Suprapubic skin (tissue), 4 donors: ENCODE results near the gene ZNF154. TPM values are rescaled to one million over a fixed set of nuclear protein-coding genes. Genes with fewer than 3 reads are reported as not detected.

ENCODE experiments used
- DNase-seq, 2 donors: peaks; one replicate each; pipeline ENCODE4 v3.0.0-alpha.2; 2019; ENCODE audit warnings: low spot score in 2 of 2
- H3K27ac ChIP-seq: fragments of 200-600 bp; sonication (generic); one replicate; pipeline ENCODE4 v1.5.1; 2019
- H3K27me3 ChIP-seq: fragments of 200-600 bp; sonication (generic); one replicate; pipeline ENCODE4 v1.5.1; 2019
- H3K36me3 ChIP-seq: fragments of 200-600 bp; sonication (generic); one replicate; pipeline ENCODE4 v1.5.1; 2019
- H3K4me1 ChIP-seq: fragments of 200-600 bp; sonication (generic); one replicate; pipeline ENCODE4 v1.5.1; 2019
- H3K4me3 ChIP-seq: fragments of 200-600 bp; sonication (generic); one replicate; pipeline ENCODE4 v1.5.1; 2019; ENCODE audit warnings: mild to moderate bottlenecking
- H3K9me3 ChIP-seq: fragments of 200-600 bp; sonication (generic); one replicate; pipeline ENCODE4 v1.5.1; 2019
- EP300 ChIP-seq: sonication (generic); formaldehyde crosslinking; IDR thresholded peaks from one replicate; pipeline ENCODE4 v1.6.1; 2017; ENCODE audit warnings: antibody characterized with exemption
- POLR2A ChIP-seq, 2 donors: fragments of 450-650 bp; IDR thresholded peaks; one replicate each; pipeline ENCODE4 v1.6.1; 2017; ENCODE audit warnings: antibody characterized with exemption in 2 of 2, mild to moderate bottlenecking in 2 of 2, moderate library complexity in 2 of 2
- POLR2AphosphoS5 ChIP-seq, 3 donors: sonication (generic); formaldehyde crosslinking; IDR thresholded peaks; one replicate each; pipeline ENCODE4 v1.6.1; 2017; ENCODE audit warnings: antibody characterized with exemption in 3 of 3
- WGBS: methylation state at CpG from one replicate; pipeline ENCODE4 v1.1.5; 2018; 5-methylcytosine and 5-hydroxymethylcytosine counted together
- total RNA-seq, 4 donors: library from RNA; depleted of rRNA; stranded (reverse); fragments of >200 nt; gene quantifications; one replicate each; pipeline ENCODE4 v1.1.0, GENCODE V29; 2016
- TF ChIP-seq, protein P1 (sequence below), 2 donors: fragments of 200-600 bp in 1 of 2; fragments of 450-650 bp in 1 of 2; sonication (generic) in 1 of 2; IDR thresholded peaks; one replicate each; pipeline ENCODE4 v1.5.1; 2016 to 2019; ENCODE audit warnings: antibody characterized with exemption in 2 of 2, mild to moderate bottlenecking in 1 of 2, moderate library complexity in 1 of 2

ZNF154 gene
- total RNA-seq, 4 donors from 2014 or later: 0.13 to 1.3 (median 1.3) TPM; not detected in 1

DNA sequence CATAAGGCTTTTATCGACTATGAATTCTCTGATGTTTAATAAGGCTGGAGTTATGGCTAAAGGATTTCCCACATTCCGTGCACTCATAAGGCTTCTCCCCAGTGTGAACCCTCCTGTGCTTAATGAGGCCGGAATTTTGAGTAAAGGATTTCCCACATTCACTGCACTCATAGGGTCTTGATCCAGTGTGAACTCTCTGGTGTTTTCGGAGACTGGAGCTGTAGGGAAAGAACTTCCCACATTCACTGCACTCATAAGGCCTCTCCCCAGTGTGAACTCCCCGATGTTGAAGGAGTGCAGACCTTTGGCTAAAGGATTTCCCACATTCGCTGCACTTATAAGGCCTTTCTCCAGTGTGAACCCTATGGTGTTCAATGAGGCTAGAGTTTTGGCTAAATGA, 7.4 kb downstream of the ZNF154 start:
- TF ChIP-seq POLR2AphosphoS5 (IDR thresholded peaks at IDR 0.05) (no peak), POLR2A (IDR thresholded peaks at IDR 0.05) (no peak), EP300 (no peak)
- TF ChIP-seq, protein P1, sequence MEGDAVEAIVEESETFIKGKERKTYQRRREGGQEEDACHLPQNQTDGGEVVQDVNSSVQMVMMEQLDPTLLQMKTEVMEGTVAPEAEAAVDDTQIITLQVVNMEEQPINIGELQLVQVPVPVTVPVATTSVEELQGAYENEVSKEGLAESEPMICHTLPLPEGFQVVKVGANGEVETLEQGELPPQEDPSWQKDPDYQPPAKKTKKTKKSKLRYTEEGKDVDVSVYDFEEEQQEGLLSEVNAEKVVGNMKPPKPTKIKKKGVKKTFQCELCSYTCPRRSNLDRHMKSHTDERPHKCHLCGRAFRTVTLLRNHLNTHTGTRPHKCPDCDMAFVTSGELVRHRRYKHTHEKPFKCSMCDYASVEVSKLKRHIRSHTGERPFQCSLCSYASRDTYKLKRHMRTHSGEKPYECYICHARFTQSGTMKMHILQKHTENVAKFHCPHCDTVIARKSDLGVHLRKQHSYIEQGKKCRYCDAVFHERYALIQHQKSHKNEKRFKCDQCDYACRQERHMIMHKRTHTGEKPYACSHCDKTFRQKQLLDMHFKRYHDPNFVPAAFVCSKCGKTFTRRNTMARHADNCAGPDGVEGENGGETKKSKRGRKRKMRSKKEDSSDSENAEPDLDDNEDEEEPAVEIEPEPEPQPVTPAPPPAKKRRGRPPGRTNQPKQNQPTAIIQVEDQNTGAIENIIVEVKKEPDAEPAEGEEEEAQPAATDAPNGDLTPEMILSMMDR (IDR thresholded peaks at IDR 0.05): no peak
- no peak overlapping the region for H3K4me3 ChIP-seq
- WGBS: 95% methylated on average over 6 of the region's 6 CpGs
- no peak for DNase-seq
- H3K27ac ChIP-seq: no peak overlapping the region
- peaks cover 48% of the 10 kb centered on the region for H3K9me3 ChIP-seq
- H3K36me3 ChIP-seq: peaks cover 19% of the 10 kb centered on the region
- H3K4me1 ChIP-seq: no peaks in the 10 kb centered on the region
- H3K27me3 ChIP-seq: no peaks in the 10 kb centered on the region

GRCh38 chr19:57689750-57690149, 19.3 kb downstream of the ZNF154 start:
- Histone ChIP-seq H3K27ac (no peak overlapping the region), H3K36me3 (peaks cover 40% of the 10 kb centered on the region), H3K9me3 (peaks cover 66% of the 10 kb centered on the region), H3K27me3 (no peaks in the 10 kb centered on the region), H3K4me3 (no peak overlapping the region), H3K4me1 (no peaks in the 10 kb centered on the region)
- DNase-seq: no peak
- 84% methylated on average over 3 of the region's 3 CpGs for WGBS
- TF ChIP-seq, protein P1 (IDR thresholded peaks at IDR 0.05): no peak
- TF ChIP-seq EP300 (no peak), POLR2AphosphoS5 (IDR thresholded peaks at IDR 0.05) (no peak), POLR2A (IDR thresholded peaks at IDR 0.05) (no peak)

DNA sequence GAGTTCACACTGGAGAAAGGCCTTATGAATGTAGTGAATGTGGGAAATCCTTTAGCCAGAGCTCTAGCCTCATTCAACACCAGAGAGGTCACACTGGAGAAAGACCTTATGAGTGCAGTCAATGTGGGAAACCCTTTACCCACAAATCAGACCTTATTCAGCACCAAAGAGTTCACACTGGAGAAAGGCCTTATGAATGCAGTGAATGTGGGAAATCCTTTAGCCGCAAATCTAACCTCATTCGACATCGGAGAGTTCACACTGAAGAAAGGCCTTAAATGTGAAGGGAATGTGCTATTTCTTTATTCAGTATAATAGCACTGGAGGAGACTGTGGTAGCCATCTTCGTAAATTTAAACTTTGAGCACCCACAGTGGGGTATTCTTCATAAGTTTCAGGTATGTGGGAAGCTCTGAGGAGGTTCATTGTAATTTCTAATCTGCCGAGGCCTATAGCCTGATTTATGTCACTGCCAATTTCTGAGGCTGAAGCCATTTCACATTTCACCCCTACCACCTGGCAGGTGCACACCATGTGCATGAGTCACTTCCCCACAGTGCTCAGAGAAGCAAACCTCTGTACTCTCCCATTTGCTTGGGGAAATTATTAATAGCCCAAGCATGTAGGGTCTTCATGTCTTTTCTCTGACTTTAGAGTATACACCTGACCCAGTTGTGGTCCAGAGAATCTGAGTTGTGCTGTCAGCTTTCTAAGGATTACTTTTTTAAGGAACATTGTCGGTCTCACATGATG, 20.8 kb downstream of the ZNF154 start:
- peaks cover 67% of the 10 kb centered on the region for H3K9me3 ChIP-seq
- TF ChIP-seq POLR2A (IDR thresholded peaks at IDR 0.05) (no peak), EP300 (no peak), POLR2AphosphoS5 (IDR thresholded peaks at IDR 0.05) (no peak)
- TF ChIP-seq, protein P1 (IDR thresholded peaks at IDR 0.05): no peak
- 96% methylated on average over 6 of the region's 6 CpGs for WGBS
- no peak overlapping the region for H3K27ac ChIP-seq
- H3K36me3 ChIP-seq: peaks cover 54% of the 10 kb centered on the region
- H3K27me3 ChIP-seq: no peaks in the 10 kb centered on the region
- no peak for DNase-seq
- H3K4me3 ChIP-seq: no peak overlapping the region
- H3K4me1 ChIP-seq: peaks cover 3% of the 10 kb centered on the region

DNA sequence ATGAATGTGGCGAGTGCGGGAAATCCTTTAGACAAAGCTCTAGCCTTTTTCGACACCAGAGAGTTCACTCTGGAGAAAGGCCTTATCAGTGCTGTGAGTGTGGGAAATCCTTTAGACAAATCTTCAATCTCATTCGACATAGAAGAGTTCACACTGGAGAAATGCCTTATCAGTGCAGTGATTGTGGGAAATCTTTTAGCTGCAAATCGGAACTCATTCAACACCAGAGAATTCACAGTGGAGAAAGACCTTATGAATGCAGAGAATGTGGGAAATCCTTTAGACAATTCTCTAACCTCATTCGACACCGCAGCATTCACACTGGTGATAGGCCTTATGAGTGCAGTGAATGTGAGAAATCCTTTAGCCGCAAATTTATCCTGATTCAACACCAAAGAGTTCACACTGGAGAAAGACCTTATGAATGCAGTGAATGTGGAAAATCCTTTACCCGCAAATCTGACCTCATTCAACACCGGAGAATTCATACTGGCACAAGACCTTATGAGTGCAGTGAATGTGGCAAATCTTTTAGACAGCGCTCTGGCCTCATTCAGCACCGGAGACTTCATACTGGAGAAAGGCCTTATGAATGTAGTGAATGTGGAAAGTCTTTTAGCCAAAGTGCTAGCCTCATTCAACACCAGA, 21.5 kb downstream of the ZNF154 start:
- 92% methylated on average over 12 of the region's 12 CpGs for WGBS
- peaks cover 60% of the 10 kb centered on the region for H3K9me3 ChIP-seq

More for the DNA sequence above, 21.5 kb downstream of the ZNF154 start:
- no peak overlapping the region for H3K27ac ChIP-seq
- DNase-seq: no peak
- H3K4me3 ChIP-seq: no peak overlapping the region
- TF ChIP-seq POLR2A (IDR thresholded peaks at IDR 0.05) (no peak), EP300 (no peak), POLR2AphosphoS5 (IDR thresholded peaks at IDR 0.05) (no peak)
- TF ChIP-seq, protein P1 (IDR thresholded peaks at IDR 0.05): no peak
- no peaks in the 10 kb centered on the region for H3K27me3 ChIP-seq
- H3K36me3 ChIP-seq: peaks cover 48% of the 10 kb centered on the region
- peaks cover 10% of the 10 kb centered on the region for H3K4me1 ChIP-seq
